Measurements from ENCODE around the gene GNG12. TPM values are rescaled to one million over a fixed set of nuclear protein-coding genes. Genes with fewer than 3 reads are reported as not detected.

Gene GNG12
- total RNA-seq, 1 experiment from 2014 or later: 23.7 TPM

DNA sequence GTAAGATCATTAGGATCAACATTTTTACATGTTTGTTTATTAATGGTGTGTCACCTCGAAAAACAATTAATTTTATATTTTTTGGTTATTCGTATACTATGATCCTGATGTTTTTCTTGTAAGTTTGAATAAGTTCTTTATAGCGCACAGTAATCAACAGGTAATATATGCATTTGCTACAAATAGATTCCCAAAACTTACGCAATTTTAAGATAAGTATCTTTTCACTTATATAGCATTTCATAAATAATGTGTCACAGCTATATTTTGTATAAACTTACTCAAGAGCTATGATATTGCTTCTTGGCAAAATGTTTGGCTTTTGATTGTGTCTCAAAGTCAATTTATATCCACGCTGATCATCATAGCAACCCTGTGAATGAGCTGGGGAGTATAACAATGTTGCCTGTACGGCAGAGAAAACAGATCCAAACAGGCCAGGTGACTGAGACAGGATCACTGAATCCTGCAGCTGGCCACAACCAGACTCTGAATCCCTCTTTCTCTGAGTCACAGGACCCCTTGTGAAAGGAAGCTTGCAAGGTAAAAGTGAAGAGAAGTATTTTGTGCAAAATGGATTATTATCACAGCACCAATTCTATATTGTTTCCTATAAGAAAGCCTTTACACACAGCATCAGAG lies 48.6 kb downstream of the GNG12 start (continued):
- TF ChIP-seq, protein P1, sequence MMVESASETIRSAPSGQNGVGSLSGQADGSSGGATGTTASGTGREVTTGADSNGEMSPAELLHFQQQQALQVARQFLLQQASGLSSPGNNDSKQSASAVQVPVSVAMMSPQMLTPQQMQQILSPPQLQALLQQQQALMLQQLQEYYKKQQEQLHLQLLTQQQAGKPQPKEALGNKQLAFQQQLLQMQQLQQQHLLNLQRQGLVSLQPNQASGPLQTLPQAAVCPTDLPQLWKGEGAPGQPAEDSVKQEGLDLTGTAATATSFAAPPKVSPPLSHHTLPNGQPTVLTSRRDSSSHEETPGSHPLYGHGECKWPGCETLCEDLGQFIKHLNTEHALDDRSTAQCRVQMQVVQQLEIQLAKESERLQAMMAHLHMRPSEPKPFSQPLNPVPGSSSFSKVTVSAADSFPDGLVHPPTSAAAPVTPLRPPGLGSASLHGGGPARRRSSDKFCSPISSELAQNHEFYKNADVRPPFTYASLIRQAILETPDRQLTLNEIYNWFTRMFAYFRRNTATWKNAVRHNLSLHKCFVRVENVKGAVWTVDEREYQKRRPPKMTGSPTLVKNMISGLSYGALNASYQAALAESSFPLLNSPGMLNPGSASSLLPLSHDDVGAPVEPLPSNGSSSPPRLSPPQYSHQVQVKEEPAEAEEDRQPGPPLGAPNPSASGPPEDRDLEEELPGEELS (CRISPR knock-in tag; IDR thresholded peaks at IDR 0.05): no peak
- TF ChIP-seq JAZF1 (CRISPR knock-in tag; IDR thresholded peaks at IDR 0.05) (no peak), NR2C2 (CRISPR knock-in tag; IDR thresholded peaks at IDR 0.05) (no peak), NFE2L1 (CRISPR knock-in tag; IDR thresholded peaks at IDR 0.05) (no peak), CTCF (IDR thresholded peaks at IDR 0.05) (no peak), ELF4 (CRISPR knock-in tag; IDR thresholded peaks at IDR 0.05; ENCODE audit: low read depth) (no peak), ZNF232 (CRISPR knock-in tag; IDR thresholded peaks at IDR 0.05) (no peak), SMAD3 (CRISPR knock-in tag; IDR thresholded peaks at IDR 0.05; ENCODE audit: borderline replicate concordance) (no peak), NR1H2 (CRISPR knock-in tag; IDR thresholded peaks at IDR 0.05) (no peak), ZNF138 (CRISPR knock-in tag; conservative IDR thresholded peaks at IDR 0.05) (no peak), RORB (CRISPR knock-in tag; IDR thresholded peaks at IDR 0.05) (no peak)

GRCh38 chr1:67780637-67781036 lies 52.6 kb downstream of the GNG12 start:
- ChIA-PET CTCF (interaction anchor here (1.6 kb wide), 1 partner anchor 9 kb away, joined by 4 read pairs; no protein-coding TSS in a partner anchor), POLR2A (no interaction called here)
- H3K9me3 Mint-ChIP-seq: no peaks in the 10 kb centered on the region
- TF ChIP-seq, protein P2, sequence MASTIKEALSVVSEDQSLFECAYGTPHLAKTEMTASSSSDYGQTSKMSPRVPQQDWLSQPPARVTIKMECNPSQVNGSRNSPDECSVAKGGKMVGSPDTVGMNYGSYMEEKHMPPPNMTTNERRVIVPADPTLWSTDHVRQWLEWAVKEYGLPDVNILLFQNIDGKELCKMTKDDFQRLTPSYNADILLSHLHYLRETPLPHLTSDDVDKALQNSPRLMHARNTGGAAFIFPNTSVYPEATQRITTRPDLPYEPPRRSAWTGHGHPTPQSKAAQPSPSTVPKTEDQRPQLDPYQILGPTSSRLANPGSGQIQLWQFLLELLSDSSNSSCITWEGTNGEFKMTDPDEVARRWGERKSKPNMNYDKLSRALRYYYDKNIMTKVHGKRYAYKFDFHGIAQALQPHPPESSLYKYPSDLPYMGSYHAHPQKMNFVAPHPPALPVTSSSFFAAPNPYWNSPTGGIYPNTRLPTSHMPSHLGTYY (CRISPR knock-in tag; IDR thresholded peaks at IDR 0.05): no peak
- no peak for TF ChIP-seq ETV6 (CRISPR knock-in tag; IDR thresholded peaks at IDR 0.05)
- TF ChIP-seq SMAD3 (CRISPR knock-in tag; IDR thresholded peaks at IDR 0.05; ENCODE audit: borderline replicate concordance): no peak
- TF ChIP-seq MXD4 (CRISPR knock-in tag; IDR thresholded peaks at IDR 0.05; ENCODE audit: borderline replicate concordance): no peak
- no peak for TF ChIP-seq TCF7 (CRISPR knock-in tag; IDR thresholded peaks at IDR 0.05; ENCODE audit: low read depth)
- no peak for TF ChIP-seq ZBTB21 (CRISPR knock-in tag; IDR thresholded peaks at IDR 0.05; ENCODE audit: borderline replicate concordance)
- no peak for TF ChIP-seq RELA (CRISPR knock-in tag; IDR thresholded peaks at IDR 0.05; ENCODE audit: borderline replicate concordance)
- TF ChIP-seq, protein P3, sequence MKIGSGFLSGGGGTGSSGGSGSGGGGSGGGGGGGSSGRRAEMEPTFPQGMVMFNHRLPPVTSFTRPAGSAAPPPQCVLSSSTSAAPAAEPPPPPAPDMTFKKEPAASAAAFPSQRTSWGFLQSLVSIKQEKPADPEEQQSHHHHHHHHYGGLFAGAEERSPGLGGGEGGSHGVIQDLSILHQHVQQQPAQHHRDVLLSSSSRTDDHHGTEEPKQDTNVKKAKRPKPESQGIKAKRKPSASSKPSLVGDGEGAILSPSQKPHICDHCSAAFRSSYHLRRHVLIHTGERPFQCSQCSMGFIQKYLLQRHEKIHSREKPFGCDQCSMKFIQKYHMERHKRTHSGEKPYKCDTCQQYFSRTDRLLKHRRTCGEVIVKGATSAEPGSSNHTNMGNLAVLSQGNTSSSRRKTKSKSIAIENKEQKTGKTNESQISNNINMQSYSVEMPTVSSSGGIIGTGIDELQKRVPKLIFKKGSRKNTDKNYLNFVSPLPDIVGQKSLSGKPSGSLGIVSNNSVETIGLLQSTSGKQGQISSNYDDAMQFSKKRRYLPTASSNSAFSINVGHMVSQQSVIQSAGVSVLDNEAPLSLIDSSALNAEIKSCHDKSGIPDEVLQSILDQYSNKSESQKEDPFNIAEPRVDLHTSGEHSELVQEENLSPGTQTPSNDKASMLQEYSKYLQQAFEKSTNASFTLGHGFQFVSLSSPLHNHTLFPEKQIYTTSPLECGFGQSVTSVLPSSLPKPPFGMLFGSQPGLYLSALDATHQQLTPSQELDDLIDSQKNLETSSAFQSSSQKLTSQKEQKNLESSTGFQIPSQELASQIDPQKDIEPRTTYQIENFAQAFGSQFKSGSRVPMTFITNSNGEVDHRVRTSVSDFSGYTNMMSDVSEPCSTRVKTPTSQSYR (CRISPR knock-in tag; IDR thresholded peaks at IDR 0.05): no peak
- no peak for TF ChIP-seq USF2 (CRISPR knock-in tag; IDR thresholded peaks at IDR 0.05)
- TF ChIP-seq, protein P4, sequence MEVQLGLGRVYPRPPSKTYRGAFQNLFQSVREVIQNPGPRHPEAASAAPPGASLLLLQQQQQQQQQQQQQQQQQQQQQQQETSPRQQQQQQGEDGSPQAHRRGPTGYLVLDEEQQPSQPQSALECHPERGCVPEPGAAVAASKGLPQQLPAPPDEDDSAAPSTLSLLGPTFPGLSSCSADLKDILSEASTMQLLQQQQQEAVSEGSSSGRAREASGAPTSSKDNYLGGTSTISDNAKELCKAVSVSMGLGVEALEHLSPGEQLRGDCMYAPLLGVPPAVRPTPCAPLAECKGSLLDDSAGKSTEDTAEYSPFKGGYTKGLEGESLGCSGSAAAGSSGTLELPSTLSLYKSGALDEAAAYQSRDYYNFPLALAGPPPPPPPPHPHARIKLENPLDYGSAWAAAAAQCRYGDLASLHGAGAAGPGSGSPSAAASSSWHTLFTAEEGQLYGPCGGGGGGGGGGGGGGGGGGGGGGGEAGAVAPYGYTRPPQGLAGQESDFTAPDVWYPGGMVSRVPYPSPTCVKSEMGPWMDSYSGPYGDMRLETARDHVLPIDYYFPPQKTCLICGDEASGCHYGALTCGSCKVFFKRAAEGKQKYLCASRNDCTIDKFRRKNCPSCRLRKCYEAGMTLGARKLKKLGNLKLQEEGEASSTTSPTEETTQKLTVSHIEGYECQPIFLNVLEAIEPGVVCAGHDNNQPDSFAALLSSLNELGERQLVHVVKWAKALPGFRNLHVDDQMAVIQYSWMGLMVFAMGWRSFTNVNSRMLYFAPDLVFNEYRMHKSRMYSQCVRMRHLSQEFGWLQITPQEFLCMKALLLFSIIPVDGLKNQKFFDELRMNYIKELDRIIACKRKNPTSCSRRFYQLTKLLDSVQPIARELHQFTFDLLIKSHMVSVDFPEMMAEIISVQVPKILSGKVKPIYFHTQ (CRISPR knock-in tag; IDR thresholded peaks at IDR 0.05): no peak
- ATAC-seq (no peak), DNase-seq (ENCODE audit: low spot score) (no peak)
- no peaks in the 10 kb centered on the region for H3K36me3 Mint-ChIP-seq
- H3K27me3 Mint-ChIP-seq (ENCODE audit: low read depth): no peaks in the 10 kb centered on the region
- H3K4me1 Mint-ChIP-seq: no peaks in the 10 kb centered on the region
- H3K27ac Mint-ChIP-seq: no peak overlapping the region
- no peak overlapping the region for H3K4me3 Mint-ChIP-seq
